NCI-H345 treated with DMSO at 0.1 percent for 48 hours (cell line): ENCODE data around the gene SGCE.

Source experiments
- DNase-seq: peaks from one replicate; lab custom pipeline; 2025; ENCODE audit not compliant: unreplicated experiment; lab: John Stamatoyannopoulos, UW

The SGCE gene

GRCh38 chr7:94660006-94660405, 4.1 kb upstream of the SGCE start:
- no peak for DNase-seq

DNA sequence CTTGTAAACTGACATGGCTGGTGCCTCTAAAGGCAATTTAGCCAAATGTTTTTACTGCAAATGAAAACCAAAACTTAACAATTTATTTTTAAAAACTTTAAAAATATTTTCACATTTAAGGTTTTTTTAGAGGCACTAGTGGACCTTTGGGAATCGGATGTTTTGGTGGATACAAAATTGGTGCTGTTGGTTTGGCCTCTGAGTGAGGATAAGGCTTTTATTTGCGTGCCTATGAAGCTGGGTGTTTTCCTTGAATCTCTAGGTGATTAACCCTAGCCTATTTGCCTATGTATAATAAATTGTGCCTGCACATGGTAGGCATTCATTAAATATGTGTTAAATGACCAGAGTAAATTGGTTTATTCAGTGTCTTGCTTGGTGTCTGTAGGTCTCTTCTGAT, 2.9 kb upstream of the SGCE start:
- DNase-seq = no peak

- DNase-seq = peak; percentile 70
These were observed 2.1 kb upstream of the SGCE start for GRCh38 chr7:94657771-94658693.

GRCh38 chr7:94656925-94657731, 1.2 kb upstream of the SGCE start:
- DNase-seq = peak; percentile 20

GRCh38 chr7:94656658-94656924, 658 bp upstream of the SGCE start:
- DNase-seq = no peak

GRCh38 chr7:94655126-94655847, 646 bp downstream of the SGCE start:
- DNase-seq = no peak

DNA sequence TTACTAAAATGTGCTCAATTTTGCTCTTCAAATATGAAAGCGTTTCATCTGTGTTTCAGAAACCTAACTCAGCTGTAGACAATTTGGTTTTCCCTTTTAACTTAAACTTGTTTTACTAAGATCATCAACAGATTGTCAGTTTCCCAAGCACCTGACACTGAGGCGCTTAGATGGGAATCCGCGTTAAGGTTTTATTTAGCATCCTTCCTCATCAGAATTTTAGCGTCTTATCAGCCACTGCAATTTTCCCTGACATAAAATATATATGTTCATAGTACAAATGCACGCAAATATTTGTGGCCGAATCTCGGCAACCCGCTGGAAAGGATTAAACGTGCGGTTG, 1.2 kb downstream of the SGCE start:
- DNase-seq = no peak

DNA sequence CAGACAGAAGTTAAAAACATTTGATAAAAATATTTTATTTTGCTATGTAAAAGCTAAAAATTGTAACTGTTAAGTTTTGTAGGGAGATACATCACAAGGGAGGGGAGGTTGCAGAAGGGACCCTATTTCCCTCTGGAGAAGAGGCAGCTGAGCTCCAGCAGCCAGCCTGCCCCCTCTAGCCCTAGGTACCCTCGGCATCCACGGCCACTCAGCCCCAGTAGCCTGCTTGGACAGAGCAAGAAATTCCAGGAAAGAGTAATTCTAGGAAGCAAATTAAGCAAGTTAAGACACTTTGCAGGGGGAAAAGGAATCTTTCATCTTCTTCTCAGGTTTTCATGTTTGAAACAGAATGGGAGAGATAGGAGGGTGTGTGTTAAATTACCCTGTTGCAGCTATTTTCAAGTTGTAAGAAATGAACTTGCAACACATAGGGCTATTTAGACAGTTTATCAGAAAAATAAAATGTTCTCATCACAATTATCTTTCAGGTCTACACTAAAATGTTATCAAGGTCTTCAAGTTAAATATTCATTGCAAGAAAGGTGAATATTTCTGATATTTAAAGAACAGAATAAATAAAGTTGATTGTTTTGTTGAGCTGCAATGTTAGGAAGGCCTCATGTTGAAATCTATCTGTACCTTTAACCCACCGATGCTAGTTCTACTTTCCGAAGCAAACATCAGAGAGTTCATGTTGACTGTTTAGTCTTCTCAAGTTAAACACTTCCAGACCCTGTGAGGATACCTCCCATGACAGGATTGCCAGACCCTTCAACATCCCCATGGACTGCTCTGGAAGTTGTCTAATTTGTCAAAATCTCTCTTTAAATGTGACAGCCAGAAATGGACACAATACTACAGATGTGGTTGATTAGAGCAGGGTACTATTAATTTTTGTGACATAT, 5.5 kb downstream of the SGCE start:
- DNase-seq = no peak

DNA sequence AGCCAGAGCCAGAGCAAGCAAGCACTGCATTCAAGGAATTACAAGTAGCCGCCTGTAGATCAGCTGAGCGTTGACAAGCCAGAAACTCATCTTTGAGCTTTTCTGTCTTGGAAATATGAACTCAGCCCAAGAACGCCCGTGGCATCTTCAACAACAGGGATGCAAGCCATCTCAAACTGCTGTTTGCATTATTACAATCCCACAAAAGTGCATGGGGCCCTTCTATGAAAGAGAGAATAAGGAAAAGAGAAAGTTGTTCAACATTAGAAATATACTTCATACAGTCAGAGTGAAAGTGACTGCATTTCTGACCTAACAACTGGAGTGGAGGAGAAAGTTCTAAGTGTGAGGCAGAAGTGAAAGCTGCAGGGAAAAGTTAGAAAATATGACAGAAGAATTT, 6.5 kb downstream of the SGCE start:
- DNase-seq = no peak

GRCh38 chr7:94648731-94649130, 7.2 kb downstream of the SGCE start:
- no peak for DNase-seq

GRCh38 chr7:94647295-94647694, 8.6 kb downstream of the SGCE start:
- no peak for DNase-seq

DNA sequence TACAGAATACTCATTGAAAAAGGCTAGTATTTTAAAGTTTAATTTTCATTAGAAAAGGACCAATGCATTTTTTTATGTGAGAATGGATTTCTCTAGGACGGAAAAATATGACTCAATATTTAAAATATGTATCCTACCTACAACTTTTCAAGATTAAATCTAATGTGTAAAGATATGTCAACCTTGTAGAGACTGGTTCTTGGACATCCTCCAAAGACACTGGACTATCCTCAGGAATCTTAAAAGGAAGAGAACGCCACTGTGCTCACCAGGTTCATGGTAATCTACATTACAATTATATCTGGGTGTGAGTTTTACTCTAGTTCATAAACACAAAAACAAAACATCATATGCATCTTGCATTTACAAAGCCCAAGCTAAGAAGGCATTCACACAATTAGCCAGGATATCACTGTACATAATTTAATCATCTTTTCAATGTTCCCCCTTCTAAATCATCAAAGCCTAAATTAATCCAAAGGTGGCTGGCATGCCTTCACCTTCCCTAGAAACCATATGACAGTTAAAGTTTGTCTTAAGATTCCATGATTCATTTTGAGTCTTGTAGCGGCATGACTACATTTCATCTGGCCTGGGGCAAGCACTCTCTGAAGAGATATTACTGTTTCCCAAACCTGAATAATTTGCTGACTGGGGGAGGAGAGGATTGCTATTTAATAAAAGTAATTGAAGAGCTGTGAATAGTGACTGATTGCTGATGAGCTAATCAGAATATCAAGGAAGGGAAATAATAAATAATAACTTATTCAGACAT, 12.0 kb downstream of the SGCE start:
- no peak for DNase-seq

DNA sequence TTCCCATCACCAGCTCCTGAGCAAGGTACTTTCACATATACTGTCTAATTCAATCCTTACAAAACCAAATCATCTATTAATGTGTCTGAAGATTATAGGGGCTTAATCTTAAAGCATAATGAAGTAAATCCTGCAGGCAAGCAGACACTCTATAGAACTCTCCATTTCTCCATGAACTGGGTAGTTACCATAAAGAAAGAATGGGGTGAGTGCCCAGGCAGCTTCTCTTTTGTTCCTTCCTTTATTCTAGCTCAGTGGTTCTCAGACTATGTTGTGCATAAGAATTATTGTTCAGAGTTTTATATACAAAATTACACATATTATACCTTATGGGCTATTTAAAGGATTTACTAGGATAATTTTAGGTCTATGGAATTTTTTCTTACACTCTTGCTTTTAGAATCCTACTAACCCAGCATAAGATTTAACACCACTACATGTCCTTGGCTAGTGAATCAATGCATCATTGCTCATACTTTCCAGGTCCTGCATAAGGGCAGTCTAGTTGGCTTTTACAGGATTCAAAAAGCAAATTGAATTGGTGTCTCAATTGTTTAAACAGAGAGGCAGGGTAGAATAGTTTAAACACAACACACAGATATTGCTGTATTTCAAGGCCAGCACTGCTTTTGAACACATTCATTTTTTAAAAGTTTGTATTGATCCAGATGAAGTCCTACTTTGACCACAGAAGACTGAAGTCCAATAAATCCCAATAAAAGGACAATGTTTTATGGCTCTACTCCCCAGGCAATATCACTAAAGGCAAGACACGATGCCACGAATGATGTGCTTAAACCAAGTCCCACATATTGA, 12.9 kb downstream of the SGCE start:
- no peak for DNase-seq

DNA sequence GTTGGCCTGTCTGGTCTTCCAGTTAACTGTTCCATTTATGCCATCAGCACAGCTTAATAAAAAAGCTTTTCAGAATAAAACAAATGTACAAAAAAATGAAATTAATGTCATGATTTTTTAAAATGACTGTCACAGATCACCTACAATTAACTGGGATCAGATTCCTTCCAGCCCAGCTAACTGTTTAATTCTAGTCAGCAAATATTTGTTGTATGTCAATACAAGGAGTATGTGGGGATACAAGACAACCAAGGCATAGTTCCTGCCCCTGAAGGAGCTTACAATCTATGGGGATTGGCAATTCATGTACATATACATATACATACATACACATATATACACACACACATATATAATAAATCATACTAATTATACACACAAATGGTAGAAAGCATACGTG, 16.5 kb downstream of the SGCE start:
- no peak for DNase-seq

DNA sequence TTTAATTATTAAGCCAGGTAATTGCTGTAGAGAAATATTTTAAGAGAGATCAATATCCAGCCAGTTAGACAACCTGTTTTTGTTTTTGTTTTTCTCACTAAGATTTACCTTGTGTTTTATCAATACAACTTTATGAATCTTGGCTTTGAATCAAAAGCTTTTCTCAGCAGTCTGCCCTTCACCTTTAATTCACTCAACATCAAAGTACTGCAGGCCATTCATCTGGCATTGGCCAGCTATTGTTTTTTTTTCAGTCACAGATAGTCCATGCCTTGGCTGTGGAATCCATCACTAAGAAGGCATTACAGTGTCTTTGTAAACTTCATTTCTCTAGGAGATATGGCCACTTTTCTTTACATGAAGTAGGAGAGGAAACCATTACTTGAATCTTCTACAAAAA, 20.2 kb downstream of the SGCE start:
- no peak for DNase-seq

DNA sequence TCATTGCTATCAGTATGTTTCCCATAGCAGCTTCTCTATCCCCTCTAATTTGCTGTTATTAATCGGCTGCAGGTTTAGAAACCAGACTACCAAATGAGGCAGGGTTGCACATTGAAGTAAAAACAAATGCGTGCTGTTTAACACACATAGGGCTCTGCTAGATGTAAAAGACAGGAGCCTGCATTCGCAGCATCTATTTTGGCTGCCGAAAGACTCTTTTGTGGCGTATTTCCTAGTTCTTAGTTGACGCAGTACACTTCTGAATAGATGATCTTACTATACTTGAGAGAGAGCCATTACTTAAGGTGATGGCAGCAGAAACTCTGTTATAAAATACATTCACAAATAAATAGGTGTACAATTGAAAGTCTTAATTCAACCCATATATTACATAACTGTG, 21.4 kb downstream of the SGCE start:
- no peak for DNase-seq

DNA sequence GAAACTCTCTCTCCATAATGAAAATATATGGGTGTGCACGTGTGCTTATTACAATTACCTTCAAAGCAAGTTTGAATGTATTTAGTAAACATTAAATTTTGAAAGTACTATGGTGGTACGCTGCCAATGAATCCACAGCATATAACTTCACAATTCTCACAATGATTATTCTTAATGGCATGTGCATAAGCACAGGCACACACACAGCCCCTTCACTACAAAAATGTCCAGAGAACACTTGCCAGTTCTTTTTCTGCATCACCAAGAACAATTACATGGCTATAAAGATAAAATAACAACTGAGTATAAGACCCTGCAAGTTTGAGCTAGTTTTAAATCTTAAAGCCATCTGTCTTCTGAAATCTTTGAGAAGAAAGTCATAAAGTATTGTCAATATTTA, 22.2 kb downstream of the SGCE start:
- DNase-seq = no peak

- no peak for DNase-seq
These were observed 23.0 kb downstream of the SGCE start for GRCh38 chr7:94633014-94633341.

DNA sequence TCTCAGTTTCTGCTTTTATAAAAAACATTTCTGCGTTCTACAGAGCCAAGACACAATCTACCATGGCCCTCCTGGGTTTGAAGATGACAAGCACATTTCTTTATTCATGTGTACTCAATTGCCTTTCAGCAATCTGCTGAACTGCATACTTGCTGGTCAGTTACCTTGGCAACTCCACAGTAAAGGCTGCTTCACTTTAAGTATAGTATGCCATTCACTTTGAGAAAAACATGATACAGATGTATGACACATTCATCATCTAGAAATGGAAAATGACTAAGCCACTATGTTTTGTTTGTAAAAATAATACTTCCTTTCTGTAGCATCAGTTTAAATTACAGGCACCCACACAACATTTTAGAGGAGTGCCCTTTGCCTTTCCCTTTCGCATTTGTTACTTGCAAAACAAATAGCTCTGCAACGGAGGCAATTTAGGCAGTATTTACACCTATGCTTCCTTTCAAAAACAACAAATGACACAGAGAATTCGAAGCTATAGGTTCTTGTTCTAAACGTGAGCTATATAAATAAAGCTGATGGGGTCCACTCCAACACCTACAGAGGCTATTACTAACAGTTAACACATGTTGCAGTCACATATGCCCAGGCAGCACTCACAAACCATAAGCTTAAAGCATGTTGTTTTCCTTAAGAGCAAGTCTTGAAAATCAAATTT, 23.5 kb downstream of the SGCE start:
- no peak for DNase-seq
